Mucosa of descending colon (tissue), 3 donors: Measurements from ENCODE around the gene AQR. TPM values are rescaled to one million over a fixed set of nuclear protein-coding genes. Genes with fewer than 3 reads are reported as not detected.

Experiments
- ATAC-seq: fragments of 200-7000 bp; cut with Tn5 transposase; one replicate; pipeline ENCODE4 v1.9.1; 2020; ENCODE audit warnings: mild to moderate bottlenecking, moderate library complexity
- DNase-seq, 3 donors: peaks; one replicate each; pipeline ENCODE4 v3.0.0-alpha.2; 2020
- H3K36me3 ChIP-seq: fragments of 200-600 bp; one replicate; pipeline ENCODE4 v1.8.0; 2021; ENCODE audit warnings: low read depth, mild to moderate bottlenecking
- H3K4me1 ChIP-seq: fragments of 200-600 bp; one replicate; pipeline ENCODE4 v1.8.0; 2021; ENCODE audit warnings: low read depth, mild to moderate bottlenecking
- H3K4me3 ChIP-seq: fragments of 200-600 bp; one replicate; pipeline ENCODE4 v1.8.0; 2021; ENCODE audit warnings: mild to moderate bottlenecking
- H3K9me3 ChIP-seq: fragments of 200-600 bp; one replicate; pipeline ENCODE4 v1.8.0; 2021; ENCODE audit warnings: mild to moderate bottlenecking
- intact Hi-C, 2 donors: fragments of 100-400 bp; cut with DNase I in 1 of 2; cut with micrococcal nuclease in 1 of 2; formaldehyde crosslinking; loops; one replicate each; pipeline versions ENCODE4 v1.11.0 to v1.11.1; 2022; cut with DNase I, micrococcal nuclease
- total RNA-seq, 3 donors: library from RNA; stranded (reverse); fragmentation: NEBNext Ultra II Directional in 2 of 3; extraction: Animal tissue kit (Norgen Biotek cat#: 25700) in 2 of 3; gene quantifications; one replicate each; pipeline versions ENCODE4 v1.2.1 to v1.2.4, GENCODE V29; 2021 to 2023
- TF ChIP-seq, protein P1 (sequence below): fragments of 200-600 bp; IDR thresholded peaks from one replicate; pipeline ENCODE4 v1.8.0; 2022; ENCODE audit warnings: antibody characterized with exemption, mild to moderate bottlenecking
- donor health status: DM: no; HTN: no; CAD: no; lungs with moderate emphysema.
- donor health status: DM: no; HTN: no; CAD: no.
- donor health status: DM: no; HTN: yes; CAD: no.

Gene AQR
- total RNA-seq, 3 donors from 2014 or later = 25.1 to 26.6 (median 26.4) TPM

GRCh38 chr15:34879107-34879506, 90.4 kb downstream of the AQR start:
- no peaks in the 10 kb centered on the region for H3K36me3 ChIP-seq
- intact Hi-C loops = no loop called here

DNA sequence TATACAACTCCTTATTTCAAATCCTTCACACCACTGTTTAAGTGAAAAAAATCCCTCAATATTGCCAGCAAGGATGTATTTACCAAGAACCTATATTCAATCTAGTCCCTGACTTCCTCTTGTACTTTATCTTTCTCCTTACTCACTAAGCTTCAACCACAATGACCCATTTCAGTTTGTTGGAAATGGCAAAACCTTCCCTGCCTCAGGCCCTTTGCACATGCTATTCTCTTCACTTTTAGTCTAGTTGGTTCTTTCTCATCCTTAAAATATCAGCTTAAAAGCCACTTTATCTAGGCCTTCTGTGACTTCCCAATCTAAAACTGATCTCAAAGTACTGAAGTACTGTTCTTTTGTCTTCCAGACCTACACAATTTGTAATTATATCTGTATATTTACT, 92.9 kb downstream of the AQR start:
- Histone ChIP-seq H3K4me1 (no peaks in the 10 kb centered on the region), H3K9me3 (no peaks in the 10 kb centered on the region), H3K4me3 (no peak overlapping the region), H3K36me3 (no peaks in the 10 kb centered on the region)
- DNase-seq = no peak
- ATAC-seq = no peak
- intact Hi-C loops = no loop called here
- TF ChIP-seq, protein P1, sequence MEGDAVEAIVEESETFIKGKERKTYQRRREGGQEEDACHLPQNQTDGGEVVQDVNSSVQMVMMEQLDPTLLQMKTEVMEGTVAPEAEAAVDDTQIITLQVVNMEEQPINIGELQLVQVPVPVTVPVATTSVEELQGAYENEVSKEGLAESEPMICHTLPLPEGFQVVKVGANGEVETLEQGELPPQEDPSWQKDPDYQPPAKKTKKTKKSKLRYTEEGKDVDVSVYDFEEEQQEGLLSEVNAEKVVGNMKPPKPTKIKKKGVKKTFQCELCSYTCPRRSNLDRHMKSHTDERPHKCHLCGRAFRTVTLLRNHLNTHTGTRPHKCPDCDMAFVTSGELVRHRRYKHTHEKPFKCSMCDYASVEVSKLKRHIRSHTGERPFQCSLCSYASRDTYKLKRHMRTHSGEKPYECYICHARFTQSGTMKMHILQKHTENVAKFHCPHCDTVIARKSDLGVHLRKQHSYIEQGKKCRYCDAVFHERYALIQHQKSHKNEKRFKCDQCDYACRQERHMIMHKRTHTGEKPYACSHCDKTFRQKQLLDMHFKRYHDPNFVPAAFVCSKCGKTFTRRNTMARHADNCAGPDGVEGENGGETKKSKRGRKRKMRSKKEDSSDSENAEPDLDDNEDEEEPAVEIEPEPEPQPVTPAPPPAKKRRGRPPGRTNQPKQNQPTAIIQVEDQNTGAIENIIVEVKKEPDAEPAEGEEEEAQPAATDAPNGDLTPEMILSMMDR = no peak

More at GRCh38 chr15:34879107-34879506, 90.4 kb downstream of the AQR start:
- no peaks in the 10 kb centered on the region for H3K9me3 ChIP-seq
- H3K4me3 ChIP-seq = no peak overlapping the region
- TF ChIP-seq, protein P1 = no peak
- DNase-seq (no peak), ATAC-seq (no peak)
- H3K4me1 ChIP-seq = no peaks in the 10 kb centered on the region

DNA sequence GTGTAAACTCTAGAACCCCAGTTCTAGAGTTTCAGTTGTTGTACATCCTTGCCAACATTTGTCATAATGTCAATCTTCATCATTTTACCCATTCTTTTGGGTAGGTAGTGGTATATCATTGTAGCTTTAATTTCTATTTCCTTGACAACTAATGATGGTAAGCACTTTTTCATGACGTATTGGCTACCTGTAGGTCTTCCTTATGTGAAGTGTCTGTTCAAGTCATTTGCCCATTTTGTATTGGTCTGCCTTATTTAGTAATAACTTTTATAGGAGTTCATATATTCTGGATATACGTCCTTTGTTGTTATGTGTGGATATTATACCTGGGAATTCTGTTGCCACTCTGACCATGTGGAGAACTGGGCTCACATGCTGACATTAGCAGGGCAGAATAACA, 100.4 kb downstream of the AQR start:
- no peaks in the 10 kb centered on the region for H3K36me3 ChIP-seq
- H3K4me1 ChIP-seq = no peaks in the 10 kb centered on the region
- DNase-seq = no peak
- intact Hi-C loops = no loop called here
- TF ChIP-seq, protein P1 = no peak
- no peaks in the 10 kb centered on the region for H3K9me3 ChIP-seq
- no peak for ATAC-seq
- no peak overlapping the region for H3K4me3 ChIP-seq

DNA sequence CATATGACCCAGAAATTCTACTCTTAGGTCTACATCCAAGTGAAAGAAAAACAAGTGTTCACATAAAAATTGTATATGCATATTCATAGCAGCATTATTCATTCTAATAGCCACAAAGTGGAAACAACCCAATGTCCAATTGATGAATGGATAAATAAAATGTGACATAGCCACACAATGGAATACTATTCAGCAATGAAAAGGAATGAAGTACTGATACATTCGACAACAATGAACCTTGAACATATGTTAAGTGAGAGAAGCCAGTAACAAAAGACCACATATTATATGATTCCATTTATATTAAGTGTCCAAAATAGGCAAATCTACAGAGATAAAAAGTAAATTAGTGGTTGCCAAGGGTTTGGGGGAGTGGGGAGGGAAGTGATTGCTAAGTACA, 104.0 kb downstream of the AQR start:
- Histone ChIP-seq H3K4me3 (no peak overlapping the region), H3K36me3 (no peaks in the 10 kb centered on the region), H3K4me1 (no peaks in the 10 kb centered on the region), H3K9me3 (no peaks in the 10 kb centered on the region)
- TF ChIP-seq, protein P1 = no peak
- intact Hi-C loops = no loop called here
- DNase-seq = no peak
- no peak for ATAC-seq

DNA sequence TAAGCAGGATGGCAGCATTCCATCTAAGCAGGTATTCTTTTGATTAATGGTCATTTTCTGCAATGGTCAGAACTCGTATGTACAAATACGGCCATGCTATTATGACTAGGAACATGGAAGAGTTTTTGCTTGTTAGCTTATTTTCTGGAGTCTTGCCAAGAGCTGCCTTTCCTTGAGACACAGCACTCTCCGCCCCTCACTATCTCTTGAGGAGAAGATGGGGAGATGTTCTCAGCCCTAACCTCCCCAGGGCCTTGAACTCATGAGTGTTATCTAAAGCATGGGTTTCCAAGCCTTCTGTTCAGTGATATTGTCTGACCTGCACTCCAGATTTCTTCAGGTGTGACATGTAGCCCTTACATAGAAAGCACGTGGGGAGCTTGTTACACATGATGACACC, 108.3 kb downstream of the AQR start:
- no peaks in the 10 kb centered on the region for H3K9me3 ChIP-seq
- no peak overlapping the region for H3K4me3 ChIP-seq
- TF ChIP-seq, protein P1 = no peak
- no peaks in the 10 kb centered on the region for H3K36me3 ChIP-seq
- no peaks in the 10 kb centered on the region for H3K4me1 ChIP-seq
- ATAC-seq (no peak), DNase-seq (no peak)
- intact Hi-C loops = no loop called here

GRCh38 chr15:34855893-34856292, 113.6 kb downstream of the AQR start:
- Histone ChIP-seq H3K36me3 (no peaks in the 10 kb centered on the region), H3K4me3 (no peak overlapping the region), H3K9me3 (no peaks in the 10 kb centered on the region), H3K4me1 (no peaks in the 10 kb centered on the region)
- intact Hi-C loops = no loop called here
- no peak for ATAC-seq
- TF ChIP-seq, protein P1 = no peak
- DNase-seq = no peak
